ENCODE measurements around the gene EGFL7. TPM values are rescaled to one million over a fixed set of nuclear protein-coding genes. Genes with fewer than 3 reads are reported as not detected.

The EGFL7 gene
- total RNA-seq, 2 donors from 2014 or later, result 49.3 to 118 TPM

GRCh38 chr9:136615631-136616306, 46.9 kb upstream of the EGFL7 start:
- Histone ChIP-seq H3K4me1 (replicated peaks) (peaks cover 9% of the 10 kb centered on the region), H3K27ac (peak overlapping the region in 1 of 2 donors; percentile 46), H3K36me3 (no peaks in the 10 kb centered on the region), H3K9me3 (no peaks in the 10 kb centered on the region), H3K27me3 (replicated peaks; ENCODE audit: insufficient read depth) (no peaks in the 10 kb centered on the region), H3K4me3 (no peak overlapping the region)
- 77% methylated on average over 14 of the region's 17 CpGs for WGBS
- intact Hi-C loops (cut with DNase I), result no loop called here
- TF ChIP-seq POLR2AphosphoS5 (IDR thresholded peaks at IDR 0.05) (no peak), CTCF (IDR thresholded peaks at IDR 0.05) (no peak), POLR2A (IDR thresholded peaks at IDR 0.05) (no peak)
- DNase-seq (ENCODE audit: low spot score), result no peak

GRCh38 chr9:136616307-136616635, 46.4 kb upstream of the EGFL7 start:
- no peak for DNase-seq (ENCODE audit: low spot score)
- H3K27me3 ChIP-seq (replicated peaks; ENCODE audit: insufficient read depth), result no peaks in the 10 kb centered on the region
- peaks cover 9% of the 10 kb centered on the region for H3K4me1 ChIP-seq (replicated peaks)
- no peak overlapping the region for H3K4me3 ChIP-seq
- no peaks in the 10 kb centered on the region for H3K9me3 ChIP-seq
- intact Hi-C loops (cut with DNase I), result no loop called here
- no peak overlapping the region for H3K27ac ChIP-seq
- TF ChIP-seq CTCF (IDR thresholded peaks at IDR 0.05), result no peak
- no peak for TF ChIP-seq POLR2A (IDR thresholded peaks at IDR 0.05)
- no peak for TF ChIP-seq POLR2AphosphoS5 (IDR thresholded peaks at IDR 0.05)
- H3K36me3 ChIP-seq, result no peaks in the 10 kb centered on the region
- 96% methylated on average over 9 of the region's 12 CpGs for WGBS

- no peaks in the 10 kb centered on the region for H3K9me3 ChIP-seq
- no peak for DNase-seq (ENCODE audit: low spot score)
- H3K4me1 ChIP-seq (replicated peaks), result peaks cover 9% of the 10 kb centered on the region
- no peak overlapping the region for H3K4me3 ChIP-seq
- no peaks in the 10 kb centered on the region for H3K27me3 ChIP-seq (replicated peaks; ENCODE audit: insufficient read depth)
- H3K27ac ChIP-seq, result no peak overlapping the region
- 85% methylated on average over 22 of the region's 22 CpGs for WGBS
- no peaks in the 10 kb centered on the region for H3K36me3 ChIP-seq
- intact Hi-C loops (cut with DNase I), result no loop called here
- TF ChIP-seq POLR2AphosphoS5 (IDR thresholded peaks at IDR 0.05) (no peak), CTCF (IDR thresholded peaks at IDR 0.05) (no peak), POLR2A (IDR thresholded peaks at IDR 0.05) (no peak)
Observed at GRCh38 chr9:136616948-136617695, 45.6 kb upstream of the EGFL7 start.

- H3K27ac ChIP-seq, result no peak overlapping the region
- H3K9me3 ChIP-seq, result no peaks in the 10 kb centered on the region
- H3K27me3 ChIP-seq (replicated peaks; ENCODE audit: insufficient read depth), result no peaks in the 10 kb centered on the region
- no peak for DNase-seq (ENCODE audit: low spot score)
- WGBS, result 51% methylated on average over 26 of the region's 26 CpGs
- no peak overlapping the region for H3K4me3 ChIP-seq
- TF ChIP-seq POLR2A (IDR thresholded peaks at IDR 0.05), result no peak
- no peak for TF ChIP-seq POLR2AphosphoS5 (IDR thresholded peaks at IDR 0.05)
- no peak for TF ChIP-seq CTCF (IDR thresholded peaks at IDR 0.05)
- H3K36me3 ChIP-seq, result no peaks in the 10 kb centered on the region
- H3K4me1 ChIP-seq (replicated peaks), result peaks cover 9% of the 10 kb centered on the region
- intact Hi-C loops (cut with DNase I), result no loop called here
Observed at GRCh38 chr9:136617746-136618579, 44.8 kb upstream of the EGFL7 start.

All from prostate gland (tissue), 2 donors.